Mesothelial cell of epicardium (in vitro differentiated cells): Measurements from ENCODE around the gene NFATC2. TPM values are rescaled to one million over a fixed set of nuclear protein-coding genes. Genes with fewer than 3 reads are reported as not detected.
A peak's percentile ranks its signal among the peaks of the same experiment; 100 is the strongest.

ENCODE experiments used
- DNase-seq, 2 experiments: peaks; one replicate each; pipeline ENCODE4 v3.0.0; 2021; ENCODE audit warnings: low spot score in 2 of 2; ENCODE audit not compliant: unreplicated experiment in 2 of 2
- H3K27ac Mint-ChIP-seq: 2 replicates; pipeline ENCODE4 v1.8.0; 2021; ENCODE audit warnings: mixed read lengths
- H3K27me3 Mint-ChIP-seq: 2 replicates; pipeline ENCODE4 v1.8.0; 2021; ENCODE audit warnings: low read depth, mixed read lengths
- H3K36me3 Mint-ChIP-seq: 2 replicates; pipeline ENCODE4 v1.8.0; 2021; ENCODE audit warnings: mixed read lengths
- H3K4me1 Mint-ChIP-seq: 2 replicates; pipeline ENCODE4 v1.8.0; 2021; ENCODE audit warnings: mixed read lengths
- H3K4me3 Mint-ChIP-seq: 2 replicates; pipeline ENCODE4 v1.8.0; 2021; ENCODE audit warnings: mild to moderate bottlenecking, moderate library complexity, mixed read lengths
- H3K9me3 Mint-ChIP-seq: 2 replicates; pipeline ENCODE4 v1.8.0; 2021; ENCODE audit warnings: mixed read lengths
- CTCF ChIP-seq: fragments of 200-600 bp; sonication (generic); IDR thresholded peaks from one replicate; pipeline ENCODE4 v1.5.0; 2021; ENCODE audit warnings: antibody characterized with exemption; ENCODE audit not compliant: unreplicated experiment
- total RNA-seq: library from RNA; stranded (reverse); gene quantifications from 3 replicates; pipeline ENCODE4 v1.2.1, GENCODE V29; 2021

The NFATC2 gene
- total RNA-seq, 1 donor from 2014 or later = 14.0 TPM

GRCh38 chr20:51423290-51423667 lies 119.2 kb downstream of the NFATC2 start:
- DNase-seq = no peak
- H3K4me3 Mint-ChIP-seq = no peak overlapping the region
- peak overlapping the region; percentile 86 for H3K27ac Mint-ChIP-seq
- H3K4me1 Mint-ChIP-seq = peaks cover 39% of the 10 kb centered on the region
- no peak for TF ChIP-seq CTCF
- H3K9me3 Mint-ChIP-seq = no peaks in the 10 kb centered on the region
- no peaks in the 10 kb centered on the region for H3K36me3 Mint-ChIP-seq
- no peaks in the 10 kb centered on the region for H3K27me3 Mint-ChIP-seq

DNA sequence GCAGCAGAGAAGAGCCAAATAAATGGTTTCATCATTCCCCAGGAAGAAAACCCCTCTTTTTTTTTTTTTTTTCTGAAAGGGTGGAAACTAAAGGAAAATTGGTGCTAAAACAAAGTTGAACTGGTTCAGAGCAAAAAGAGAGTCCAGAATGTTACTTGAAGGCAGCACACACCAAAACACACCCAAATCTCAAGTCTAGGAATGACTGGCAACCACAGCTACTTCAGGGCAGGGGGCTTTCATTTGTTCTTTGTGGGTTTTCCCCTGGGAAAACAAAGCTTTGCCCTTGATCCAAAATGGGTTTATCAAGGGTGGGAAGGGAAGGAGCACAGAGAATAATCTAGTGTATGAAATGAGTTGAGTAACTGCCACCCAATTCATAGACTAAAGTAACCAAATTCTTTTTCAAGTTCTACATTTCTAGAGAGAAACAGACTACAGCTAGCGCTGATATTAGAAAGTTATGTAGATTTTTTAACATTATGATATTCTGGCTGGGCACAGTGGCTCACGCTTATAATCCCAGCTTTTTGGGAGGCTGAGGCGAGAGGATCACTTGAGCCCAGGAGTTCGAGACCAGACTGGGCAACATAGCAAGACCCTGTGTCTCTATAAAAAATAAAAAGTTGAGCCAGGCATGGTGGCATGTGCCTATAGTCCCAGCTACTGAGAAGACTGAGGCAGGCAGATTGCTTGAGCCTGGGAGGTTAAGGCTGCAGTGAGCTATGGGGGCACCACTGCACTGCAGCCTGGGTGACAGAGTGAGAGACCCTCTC lies 119.8 kb downstream of the NFATC2 start:
- no peak overlapping the region for H3K27ac Mint-ChIP-seq

GRCh38 chr20:51420805-51421204 lies 121.7 kb downstream of the NFATC2 start:
- peaks cover 31% of the 10 kb centered on the region for H3K4me1 Mint-ChIP-seq
- H3K36me3 Mint-ChIP-seq = no peaks in the 10 kb centered on the region
- H3K27ac Mint-ChIP-seq = no peak overlapping the region
- H3K27me3 Mint-ChIP-seq = no peaks in the 10 kb centered on the region
- DNase-seq = no peak
- H3K9me3 Mint-ChIP-seq = no peaks in the 10 kb centered on the region
- H3K4me3 Mint-ChIP-seq = no peak overlapping the region
- TF ChIP-seq CTCF = no peak

More for the DNA sequence above, 119.8 kb downstream of the NFATC2 start:
- no peak for DNase-seq
- Mint-ChIP-seq H3K27me3 (no peaks in the 10 kb centered on the region), H3K9me3 (no peaks in the 10 kb centered on the region), H3K4me1 (peaks cover 34% of the 10 kb centered on the region), H3K4me3 (no peak overlapping the region), H3K36me3 (no peaks in the 10 kb centered on the region)
- no peak for TF ChIP-seq CTCF

DNA sequence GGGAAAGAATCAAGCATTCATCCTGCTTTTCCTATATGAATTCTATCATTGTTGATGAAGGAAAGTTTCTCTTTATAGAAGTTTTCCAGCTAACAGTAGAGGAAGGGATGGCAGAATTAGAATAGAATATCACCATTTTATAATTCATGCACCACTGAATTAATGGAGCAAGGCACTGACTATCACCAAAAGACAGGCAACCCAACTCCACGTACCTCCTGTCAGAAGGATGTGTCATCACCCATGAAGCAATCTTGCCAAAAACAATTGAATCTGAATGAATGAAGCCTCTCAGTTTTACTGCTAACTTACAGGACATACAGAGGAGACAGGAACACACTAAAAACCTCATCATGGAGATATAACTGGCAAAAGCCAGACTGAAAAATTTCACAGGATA lies 122.4 kb downstream of the NFATC2 start:
- no peak for DNase-seq
- H3K27me3 Mint-ChIP-seq = no peaks in the 10 kb centered on the region
- no peak overlapping the region for H3K4me3 Mint-ChIP-seq
- no peaks in the 10 kb centered on the region for H3K9me3 Mint-ChIP-seq
- peak overlapping the region; percentile 5 for H3K27ac Mint-ChIP-seq
- TF ChIP-seq CTCF = no peak
- peaks cover 31% of the 10 kb centered on the region for H3K4me1 Mint-ChIP-seq
- H3K36me3 Mint-ChIP-seq = peaks cover 5% of the 10 kb centered on the region

- peak overlapping the region; percentile 66 for H3K27ac Mint-ChIP-seq
- DNase-seq = no peak
- H3K9me3 Mint-ChIP-seq = no peaks in the 10 kb centered on the region
- H3K36me3 Mint-ChIP-seq = peaks cover 5% of the 10 kb centered on the region
- no peak overlapping the region for H3K4me3 Mint-ChIP-seq
- peaks cover 27% of the 10 kb centered on the region for H3K4me1 Mint-ChIP-seq
- TF ChIP-seq CTCF = no peak
- no peaks in the 10 kb centered on the region for H3K27me3 Mint-ChIP-seq
Observed at GRCh38 chr20:51419646-51420045, 122.9 kb downstream of the NFATC2 start.
